ENCODE results near the gene AUTS2.

GRCh38 chr7:69595415-69595814, 2.9 kb upstream of the AUTS2 start:
- no peak for TF ChIP-seq CTCF (IDR thresholded peaks at IDR 0.05)
- no peak for TF ChIP-seq POLR2A (IDR thresholded peaks at IDR 0.05)

Measured in thyroid gland (tissue), 4 donors.